ENCODE results near the gene HCFC1R1. TPM values are rescaled to one million over a fixed set of nuclear protein-coding genes. Genes with fewer than 3 reads are reported as not detected.

HCFC1R1 gene
- total and polyA plus RNA-seq, 2 of the 8 experiments (the other 6 are each of a cell fraction or from before 2014, with no cell fraction given) = 72.7 to 138 TPM

GRCh38 chr16:3003582-3004270 lies 20.0 kb downstream of the HCFC1R1 start (continued):
- peak; percentile 42 for TF ChIP-seq NANOG (IDR thresholded peaks at IDR 0.05; ENCODE audit: insufficient read depth, low read depth, low read length, poor library complexity, severe bottlenecking)
- TF ChIP-seq CTCF (IDR thresholded peaks at IDR 0.05; ENCODE audit: control extremely low read depth in 1 of 3, insufficient read depth in 1 of 3, low read depth in 1 of 3, low read length in 3 of 3) = peak; percentile 63 to 93 (median 71)

Measured in H1 (cell line).